WTC11 (cell line): ENCODE results near the gene GFPT2. TPM values are rescaled to one million over a fixed set of nuclear protein-coding genes. Genes with fewer than 3 reads are reported as not detected.

ENCODE experiments used
- ATAC-seq: fragments of 200-7000 bp; cut with Tn5 transposase; 2 replicates; pipeline ENCODE4 v1.10.0; 2021; ENCODE audit warnings: mild to moderate bottlenecking, moderate library complexity
- CTCF ChIA-PET: fragments of 300-600 bp; sonication (Branson Sonifier 250); formaldehyde crosslinking; loops from one replicate; lab custom pipeline; 2021; ENCODE audit warnings: antibody characterized with exemption; lab: Charles Lee
- POLR2A ChIA-PET: fragments of 350-600 bp; sonication (Branson Sonifier 250); formaldehyde crosslinking; loops from one replicate; lab custom pipeline; 2021; ENCODE audit warnings: antibody characterized with exemption; lab: Charles Lee
- DNase-seq: peaks from one replicate; pipeline ENCODE4 v3.0.0; 2021; ENCODE audit warnings: low spot score
- H3K27ac Mint-ChIP-seq: 2 replicates; pipeline ENCODE4 v1.8.0; 2021; ENCODE audit warnings: mixed read lengths
- H3K27me3 Mint-ChIP-seq: 2 replicates; pipeline ENCODE4 v1.8.0; 2021; ENCODE audit warnings: low read depth, mild to moderate bottlenecking, moderate library complexity, mixed read lengths
- H3K36me3 Mint-ChIP-seq: 2 replicates; pipeline ENCODE4 v1.8.0; 2021; ENCODE audit warnings: mixed read lengths
- H3K4me1 Mint-ChIP-seq: 2 replicates; pipeline ENCODE4 v1.8.0; 2022; ENCODE audit warnings: mixed read lengths
- H3K4me3 Mint-ChIP-seq: 2 replicates; pipeline ENCODE4 v1.8.0; 2021; ENCODE audit warnings: mild to moderate bottlenecking, moderate library complexity, mixed read lengths
- H3K9me3 Mint-ChIP-seq: 2 replicates; pipeline ENCODE4 v1.8.0; 2021; ENCODE audit warnings: mixed read lengths
- GRHL2 ChIP-seq: fragments of 250-450 bp; sonication (Bioruptor Pico); IDR thresholded peaks from 2 replicates; pipeline ENCODE4 v1.8.0; 2022; ENCODE audit warnings: mild to moderate bottlenecking, moderate library complexity; ENCODE audit not compliant: insufficient replicate concordance, severe bottlenecking
- KAT7 ChIP-seq: sonication (generic); formaldehyde crosslinking; IDR thresholded peaks from 2 replicates; pipeline ENCODE4 v1.8.1; 2023; ENCODE audit warnings: missing genetic modification reagents, mild to moderate bottlenecking, borderline replicate concordance
- NFATC4 ChIP-seq: fragments of 250-450 bp; sonication (Bioruptor Pico); IDR thresholded peaks from 2 replicates; pipeline ENCODE4 v1.9.0; 2021; ENCODE audit warnings: mild to moderate bottlenecking
- ZBTB21 ChIP-seq: sonication (generic); formaldehyde crosslinking; IDR thresholded peaks from 2 replicates; pipeline ENCODE4 v1.8.1; 2023; ENCODE audit warnings: mild to moderate bottlenecking, missing genetic modification reagents, borderline replicate concordance
- ZNF121 ChIP-seq: sonication (generic); formaldehyde crosslinking; IDR thresholded peaks from 2 replicates; pipeline ENCODE4 v1.8.0; 2023; ENCODE audit warnings: missing genetic modification reagents
- ZNF138 ChIP-seq: sonication (generic); formaldehyde crosslinking; conservative IDR thresholded peaks from 2 replicates; pipeline ENCODE4 v1.8.1; 2022; ENCODE audit warnings: mild to moderate bottlenecking, moderate library complexity, missing genetic modification reagents
- ZNF263 ChIP-seq: sonication (generic); formaldehyde crosslinking; IDR thresholded peaks from 2 replicates; pipeline ENCODE4 v1.8.1; 2022; ENCODE audit warnings: low read depth, mild to moderate bottlenecking, moderate library complexity, missing genetic modification reagents
- ZNF317 ChIP-seq: sonication (generic); formaldehyde crosslinking; IDR thresholded peaks from 2 replicates; pipeline ENCODE4 v1.8.1; 2023; ENCODE audit warnings: low read depth, mild to moderate bottlenecking, moderate library complexity, missing genetic modification reagents, borderline replicate concordance
- total RNA-seq: library from RNA; stranded (reverse); gene quantifications from 3 replicates; pipeline ENCODE4 v1.2.3, GENCODE V29; 2021
- TF ChIP-seq, protein P1 (sequence below): sonication (generic); formaldehyde crosslinking; IDR thresholded peaks from 2 replicates; pipeline ENCODE4 v1.8.0; 2023; ENCODE audit warnings: missing genetic modification reagents
- TF ChIP-seq, protein P2 (sequence below): sonication (generic); formaldehyde crosslinking; IDR thresholded peaks from 2 replicates; pipeline ENCODE4 v1.8.0; 2023; ENCODE audit warnings: missing genetic modification reagents, mild to moderate bottlenecking, borderline replicate concordance
- TF ChIP-seq, protein P3 (sequence below): sonication (generic); formaldehyde crosslinking; IDR thresholded peaks from 2 replicates; pipeline ENCODE4 v1.8.0; 2022; ENCODE audit warnings: mild to moderate bottlenecking, missing genetic modification reagents
- TF ChIP-seq, protein P4 (sequence below): sonication (generic); formaldehyde crosslinking; conservative IDR thresholded peaks from 2 replicates; pipeline ENCODE4 v1.8.1; 2022; ENCODE audit warnings: mild to moderate bottlenecking, missing genetic modification reagents

The GFPT2 gene
- total RNA-seq, 1 experiment from 2014 or later = 124 TPM

DNA sequence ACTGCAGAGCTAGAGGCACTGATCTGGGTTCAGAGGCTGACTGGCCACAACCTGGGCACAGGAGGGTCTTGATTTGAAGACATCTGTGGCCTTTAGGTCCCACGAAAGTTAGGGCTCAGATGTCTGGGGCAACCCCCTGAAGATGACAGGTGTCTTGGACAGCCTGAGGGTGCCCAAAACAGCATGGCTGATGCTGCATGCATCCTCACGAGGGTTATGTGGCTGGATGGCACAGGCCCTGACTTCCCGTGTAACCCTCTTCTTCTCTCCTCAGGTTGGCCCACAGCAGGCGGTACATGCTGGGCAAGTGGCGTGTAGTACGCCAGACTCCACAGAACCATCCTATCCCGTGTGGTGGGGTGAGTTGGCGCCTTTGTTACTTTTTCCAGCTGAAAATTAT lies 29.8 kb upstream of the GFPT2 start (continued):
- TF ChIP-seq, protein P1, sequence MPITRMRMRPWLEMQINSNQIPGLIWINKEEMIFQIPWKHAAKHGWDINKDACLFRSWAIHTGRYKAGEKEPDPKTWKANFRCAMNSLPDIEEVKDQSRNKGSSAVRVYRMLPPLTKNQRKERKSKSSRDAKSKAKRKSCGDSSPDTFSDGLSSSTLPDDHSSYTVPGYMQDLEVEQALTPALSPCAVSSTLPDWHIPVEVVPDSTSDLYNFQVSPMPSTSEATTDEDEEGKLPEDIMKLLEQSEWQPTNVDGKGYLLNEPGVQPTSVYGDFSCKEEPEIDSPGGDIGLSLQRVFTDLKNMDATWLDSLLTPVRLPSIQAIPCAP (CRISPR knock-in tag) = no peak

DNA sequence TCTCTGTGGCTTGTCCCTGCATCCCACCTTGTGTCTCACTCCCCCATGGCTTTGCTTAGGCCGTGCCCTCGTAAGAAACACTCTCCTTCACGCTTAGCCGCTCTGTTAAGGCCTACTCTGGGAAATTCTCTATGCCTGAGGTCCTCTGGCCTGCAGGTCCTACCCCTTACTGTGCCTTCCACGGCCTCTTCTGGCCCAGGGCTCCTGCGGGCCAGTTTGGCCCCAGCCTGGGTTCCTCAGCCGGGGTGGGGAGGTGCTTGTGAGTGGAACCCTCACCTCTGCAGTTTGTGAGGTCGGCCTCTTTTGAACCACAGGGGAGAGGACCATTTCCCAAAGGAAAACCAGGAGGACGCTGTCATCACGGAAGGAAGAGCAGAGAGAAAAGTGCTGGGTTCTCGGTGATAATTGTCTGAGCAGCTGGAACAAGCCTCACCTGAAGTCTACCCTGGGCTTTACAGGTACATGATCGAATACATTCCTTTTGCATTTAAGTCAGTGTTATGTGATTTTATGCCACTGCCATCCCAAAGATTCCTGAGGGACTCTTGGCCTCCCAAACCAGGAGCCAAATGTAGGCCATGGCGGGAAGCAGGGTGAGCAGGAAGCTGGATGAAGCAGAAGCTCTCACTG lies 28.8 kb upstream of the GFPT2 start:
- Mint-ChIP-seq H3K27me3 (0 out of 2 replicates have a peak, but pooled peaks cover under 1% of the 10 kb centered on the region), H3K4me1 (peaks cover 8% of the 10 kb centered on the region; the same call in 1 of the 2 replicates), H3K4me3 (no peak overlapping the region), H3K9me3 (peaks cover 1% of the 10 kb centered on the region; the same call in 1 of the 2 replicates), H3K36me3 (no peaks in the 10 kb centered on the region), H3K27ac (no peak overlapping the region)
- CTCF ChIA-PET = interaction anchor here (1.0 kb wide), 1 partner anchor 89 kb away, joined by 3 read pairs; no protein-coding TSS in a partner anchor
- POLR2A ChIA-PET = no interaction called here
- no peak for DNase-seq
- ATAC-seq = no peak
- TF ChIP-seq, protein P2, sequence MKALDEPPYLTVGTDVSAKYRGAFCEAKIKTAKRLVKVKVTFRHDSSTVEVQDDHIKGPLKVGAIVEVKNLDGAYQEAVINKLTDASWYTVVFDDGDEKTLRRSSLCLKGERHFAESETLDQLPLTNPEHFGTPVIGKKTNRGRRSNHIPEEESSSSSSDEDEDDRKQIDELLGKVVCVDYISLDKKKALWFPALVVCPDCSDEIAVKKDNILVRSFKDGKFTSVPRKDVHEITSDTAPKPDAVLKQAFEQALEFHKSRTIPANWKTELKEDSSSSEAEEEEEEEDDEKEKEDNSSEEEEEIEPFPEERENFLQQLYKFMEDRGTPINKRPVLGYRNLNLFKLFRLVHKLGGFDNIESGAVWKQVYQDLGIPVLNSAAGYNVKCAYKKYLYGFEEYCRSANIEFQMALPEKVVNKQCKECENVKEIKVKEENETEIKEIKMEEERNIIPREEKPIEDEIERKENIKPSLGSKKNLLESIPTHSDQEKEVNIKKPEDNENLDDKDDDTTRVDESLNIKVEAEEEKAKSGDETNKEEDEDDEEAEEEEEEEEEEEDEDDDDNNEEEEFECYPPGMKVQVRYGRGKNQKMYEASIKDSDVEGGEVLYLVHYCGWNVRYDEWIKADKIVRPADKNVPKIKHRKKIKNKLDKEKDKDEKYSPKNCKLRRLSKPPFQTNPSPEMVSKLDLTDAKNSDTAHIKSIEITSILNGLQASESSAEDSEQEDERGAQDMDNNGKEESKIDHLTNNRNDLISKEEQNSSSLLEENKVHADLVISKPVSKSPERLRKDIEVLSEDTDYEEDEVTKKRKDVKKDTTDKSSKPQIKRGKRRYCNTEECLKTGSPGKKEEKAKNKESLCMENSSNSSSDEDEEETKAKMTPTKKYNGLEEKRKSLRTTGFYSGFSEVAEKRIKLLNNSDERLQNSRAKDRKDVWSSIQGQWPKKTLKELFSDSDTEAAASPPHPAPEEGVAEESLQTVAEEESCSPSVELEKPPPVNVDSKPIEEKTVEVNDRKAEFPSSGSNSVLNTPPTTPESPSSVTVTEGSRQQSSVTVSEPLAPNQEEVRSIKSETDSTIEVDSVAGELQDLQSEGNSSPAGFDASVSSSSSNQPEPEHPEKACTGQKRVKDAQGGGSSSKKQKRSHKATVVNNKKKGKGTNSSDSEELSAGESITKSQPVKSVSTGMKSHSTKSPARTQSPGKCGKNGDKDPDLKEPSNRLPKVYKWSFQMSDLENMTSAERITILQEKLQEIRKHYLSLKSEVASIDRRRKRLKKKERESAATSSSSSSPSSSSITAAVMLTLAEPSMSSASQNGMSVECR (CRISPR knock-in tag) = no peak
- TF ChIP-seq ZNF138 (CRISPR knock-in tag) = no peak
- no peak for TF ChIP-seq ZNF121

DNA sequence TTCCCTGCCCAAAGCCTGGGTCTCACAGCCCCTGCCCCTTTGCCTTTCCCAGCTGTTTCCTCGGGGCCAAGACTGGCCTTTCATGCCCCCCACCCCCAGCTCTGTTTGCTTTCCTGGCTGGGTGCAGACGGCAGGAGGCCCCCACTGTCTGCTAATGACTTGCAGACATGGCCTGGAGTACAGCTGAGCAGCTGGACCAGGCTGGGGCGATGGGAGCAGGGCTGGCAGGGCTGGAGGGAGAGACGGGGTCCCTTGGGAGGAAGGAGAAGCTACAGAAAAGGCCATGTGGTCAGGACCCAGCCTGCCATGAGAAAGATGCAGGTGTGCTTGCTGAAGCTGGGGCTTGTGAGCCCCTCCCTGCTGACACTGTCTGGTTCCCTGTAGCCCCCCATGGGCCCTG lies 28.3 kb upstream of the GFPT2 start:
- DNase-seq (no peak), ATAC-seq (no peak)
- no peaks in the 10 kb centered on the region for H3K27me3 Mint-ChIP-seq
- TF ChIP-seq ZNF317 (CRISPR knock-in tag) (no peak), ZBTB21 (CRISPR knock-in tag) (no peak), NFATC4 (CRISPR knock-in tag) (no peak)
- TF ChIP-seq, all 79 proteins: peak for 0
- Mint-ChIP-seq H3K4me3 (no peak overlapping the region), H3K9me3 (no peaks in the 10 kb centered on the region), H3K4me1 (peaks cover 8% of the 10 kb centered on the region; the same call in 1 of the 2 replicates), H3K36me3 (no peaks in the 10 kb centered on the region), H3K27ac (no peak overlapping the region)
- POLR2A ChIA-PET = no interaction called here
- CTCF ChIA-PET = no interaction called here

DNA sequence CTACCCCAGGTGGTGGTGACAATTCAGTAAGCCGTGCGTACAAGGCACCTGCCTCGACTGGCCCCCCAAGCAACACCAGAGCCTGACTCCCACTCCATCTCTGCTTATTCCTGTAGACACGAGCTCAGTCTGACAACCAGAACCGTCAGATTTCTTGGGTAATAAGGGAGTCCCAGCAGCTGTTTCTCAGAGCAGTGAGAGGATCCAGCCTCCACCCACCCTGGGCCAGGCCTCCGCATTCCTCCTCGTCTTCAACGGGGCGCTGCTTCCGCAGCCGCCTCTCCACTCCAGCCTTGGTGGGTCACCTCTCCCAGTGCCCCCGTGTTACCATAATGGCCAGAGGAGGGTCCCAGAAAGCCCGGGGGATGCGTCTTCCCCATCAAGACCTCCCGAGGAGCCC lies 27.7 kb upstream of the GFPT2 start:
- POLR2A ChIA-PET = no interaction called here
- TF ChIP-seq, protein P3, sequence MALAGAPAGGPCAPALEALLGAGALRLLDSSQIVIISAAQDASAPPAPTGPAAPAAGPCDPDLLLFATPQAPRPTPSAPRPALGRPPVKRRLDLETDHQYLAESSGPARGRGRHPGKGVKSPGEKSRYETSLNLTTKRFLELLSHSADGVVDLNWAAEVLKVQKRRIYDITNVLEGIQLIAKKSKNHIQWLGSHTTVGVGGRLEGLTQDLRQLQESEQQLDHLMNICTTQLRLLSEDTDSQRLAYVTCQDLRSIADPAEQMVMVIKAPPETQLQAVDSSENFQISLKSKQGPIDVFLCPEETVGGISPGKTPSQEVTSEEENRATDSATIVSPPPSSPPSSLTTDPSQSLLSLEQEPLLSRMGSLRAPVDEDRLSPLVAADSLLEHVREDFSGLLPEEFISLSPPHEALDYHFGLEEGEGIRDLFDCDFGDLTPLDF = no peak
- TF ChIP-seq, protein P4, sequence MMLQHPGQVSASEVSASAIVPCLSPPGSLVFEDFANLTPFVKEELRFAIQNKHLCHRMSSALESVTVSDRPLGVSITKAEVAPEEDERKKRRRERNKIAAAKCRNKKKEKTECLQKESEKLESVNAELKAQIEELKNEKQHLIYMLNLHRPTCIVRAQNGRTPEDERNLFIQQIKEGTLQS (CRISPR knock-in tag) = no peak
- TF ChIP-seq ZNF263 (CRISPR knock-in tag) (no peak), KAT7 (CRISPR knock-in tag) (no peak), GRHL2 (CRISPR knock-in tag) (no peak)
- CTCF ChIA-PET = no interaction called here
- Mint-ChIP-seq H3K27ac (no peak overlapping the region), H3K4me1 (peaks cover 8% of the 10 kb centered on the region; the same call in 1 of the 2 replicates), H3K36me3 (no peaks in the 10 kb centered on the region), H3K4me3 (no peak overlapping the region), H3K9me3 (no peaks in the 10 kb centered on the region), H3K27me3 (no peaks in the 10 kb centered on the region)
- ATAC-seq (no peak), DNase-seq (no peak)
